NK-92 (cell line): ENCODE results near the gene MCF2L2.

Experiments used
- DNase-seq: peaks from one replicate; lab custom pipeline; 2025; ENCODE audit not compliant: unreplicated experiment; lab: John Stamatoyannopoulos, UW

Gene MCF2L2

GRCh38 chr3:183296944-183297343 lies 131.5 kb downstream of the MCF2L2 start:
- no peak for DNase-seq

GRCh38 chr3:183295211-183295610 lies 133.2 kb downstream of the MCF2L2 start:
- no peak for DNase-seq

- DNase-seq: no peak
Observed at GRCh38 chr3:183293966-183294365, 134.5 kb downstream of the MCF2L2 start.

- no peak for DNase-seq
Observed at GRCh38 chr3:183291497-183292031, 136.9 kb downstream of the MCF2L2 start.

- no peak for DNase-seq
Observed at GRCh38 chr3:183290216-183290615, 138.2 kb downstream of the MCF2L2 start.

- DNase-seq: no peak
Observed at GRCh38 chr3:183288117-183288516, 140.3 kb downstream of the MCF2L2 start.

GRCh38 chr3:183287301-183287971 lies 141.0 kb downstream of the MCF2L2 start:
- DNase-seq: no peak

- peak; percentile 72 for DNase-seq
Observed at GRCh38 chr3:183285828-183286457, 142.5 kb downstream of the MCF2L2 start.

GRCh38 chr3:183285318-183285717 lies 143.1 kb downstream of the MCF2L2 start:
- DNase-seq: no peak

- no peak for DNase-seq
Observed at GRCh38 chr3:183284570-183284969, 143.8 kb downstream of the MCF2L2 start.

- no peak for DNase-seq
Observed at GRCh38 chr3:183283886-183284285, 144.5 kb downstream of the MCF2L2 start.

- no peak for DNase-seq
Observed at GRCh38 chr3:183281126-183281797, 147.2 kb downstream of the MCF2L2 start.

- DNase-seq: no peak
Observed at GRCh38 chr3:183279371-183279770, 149.0 kb downstream of the MCF2L2 start.

GRCh38 chr3:183278479-183279088 lies 149.8 kb downstream of the MCF2L2 start:
- DNase-seq: no peak

GRCh38 chr3:183277260-183277659 lies 151.2 kb downstream of the MCF2L2 start:
- no peak for DNase-seq

GRCh38 chr3:183275937-183276336 lies 152.5 kb downstream of the MCF2L2 start:
- DNase-seq: no peak

- DNase-seq: no peak
Observed at GRCh38 chr3:183275418-183275817, 153.0 kb downstream of the MCF2L2 start.

GRCh38 chr3:183274609-183275008 lies 153.8 kb downstream of the MCF2L2 start:
- no peak for DNase-seq

GRCh38 chr3:183272791-183273190 lies 155.6 kb downstream of the MCF2L2 start:
- no peak for DNase-seq

GRCh38 chr3:183272142-183272541 lies 156.3 kb downstream of the MCF2L2 start:
- no peak for DNase-seq

GRCh38 chr3:183270344-183270743 lies 158.1 kb downstream of the MCF2L2 start:
- no peak for DNase-seq

- no peak for DNase-seq
Observed at GRCh38 chr3:183269345-183269744, 159.1 kb downstream of the MCF2L2 start.
